HG03521 (cell line): ENCODE data around the gene LTBP2.

Source experiments
- ATAC-seq: cut with Tn5 transposase; IDR thresholded peaks from one replicate; pipeline ENCODE4 v1.9.1; 2021; ENCODE audit warnings: mild to moderate bottlenecking, moderate library complexity; ENCODE audit not compliant: unreplicated experiment

The LTBP2 gene

DNA sequence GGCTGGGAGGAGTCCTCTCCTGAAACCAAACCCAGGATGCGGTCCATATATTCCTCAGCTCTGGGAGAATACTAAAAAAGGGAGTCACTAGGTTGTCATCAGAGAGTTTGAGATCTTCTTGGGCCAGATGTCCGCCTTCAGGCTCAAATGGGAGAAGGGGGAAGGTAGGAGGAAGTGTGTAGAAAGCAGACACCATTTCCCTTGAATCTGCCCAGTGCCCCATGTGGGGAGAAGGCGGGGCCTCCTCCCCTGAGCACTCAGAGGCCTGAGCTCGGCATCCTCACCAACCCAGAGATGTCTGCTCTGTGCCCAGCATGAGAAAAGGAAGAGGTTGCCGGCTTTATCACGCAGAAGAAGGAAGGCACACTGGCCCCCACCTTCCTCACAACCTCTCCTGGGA, 37.3 kb downstream of the LTBP2 start:
- no peak for ATAC-seq

DNA sequence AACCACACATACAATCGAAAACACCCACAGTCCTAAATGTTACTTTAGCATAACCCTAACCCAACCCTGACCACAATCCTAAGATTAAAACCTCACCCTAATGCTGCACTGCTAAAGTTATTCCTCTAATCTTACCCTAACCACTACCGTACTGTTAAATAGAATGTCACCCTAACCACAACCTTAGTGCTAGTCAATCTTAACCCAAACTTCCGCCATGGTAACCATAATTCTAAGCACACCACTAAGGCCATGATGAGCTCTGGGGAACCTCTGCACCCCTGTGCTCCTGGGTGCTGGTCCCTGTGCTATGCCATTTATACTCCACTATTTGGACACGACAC, 38.0 kb downstream of the LTBP2 start:
- no peak for ATAC-seq

DNA sequence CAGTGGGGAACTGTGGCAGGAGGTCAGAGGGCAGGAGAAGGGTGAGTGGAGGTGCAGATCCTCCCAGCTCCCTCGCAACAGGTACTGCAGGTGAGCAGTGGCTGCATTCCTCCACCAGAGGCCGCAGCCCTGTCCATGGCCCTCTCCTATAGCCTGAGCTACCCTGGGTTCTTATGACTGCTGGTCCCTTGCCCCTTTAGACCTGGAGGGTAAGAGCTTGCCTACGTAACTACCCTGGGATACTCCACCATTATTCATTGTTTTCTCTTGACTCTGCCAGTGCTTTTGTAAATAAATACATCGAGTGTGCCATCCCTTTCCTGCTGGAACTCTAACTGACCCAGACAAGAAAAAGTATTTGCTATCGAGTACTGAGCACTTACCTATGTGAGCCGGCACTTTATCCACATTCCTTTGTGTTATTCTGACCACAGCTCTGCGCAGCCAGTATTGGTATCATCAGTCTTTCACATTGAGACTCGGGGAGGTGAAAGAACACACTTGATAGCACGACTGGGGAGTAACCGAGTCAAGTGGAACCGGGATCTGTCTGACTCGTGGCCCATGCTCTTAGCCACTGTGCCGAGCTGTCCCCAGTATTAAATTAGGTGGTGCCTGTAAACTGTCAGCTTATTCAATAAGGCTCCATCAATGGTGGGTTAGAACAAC, 38.5 kb downstream of the LTBP2 start:
- ATAC-seq = no peak

DNA sequence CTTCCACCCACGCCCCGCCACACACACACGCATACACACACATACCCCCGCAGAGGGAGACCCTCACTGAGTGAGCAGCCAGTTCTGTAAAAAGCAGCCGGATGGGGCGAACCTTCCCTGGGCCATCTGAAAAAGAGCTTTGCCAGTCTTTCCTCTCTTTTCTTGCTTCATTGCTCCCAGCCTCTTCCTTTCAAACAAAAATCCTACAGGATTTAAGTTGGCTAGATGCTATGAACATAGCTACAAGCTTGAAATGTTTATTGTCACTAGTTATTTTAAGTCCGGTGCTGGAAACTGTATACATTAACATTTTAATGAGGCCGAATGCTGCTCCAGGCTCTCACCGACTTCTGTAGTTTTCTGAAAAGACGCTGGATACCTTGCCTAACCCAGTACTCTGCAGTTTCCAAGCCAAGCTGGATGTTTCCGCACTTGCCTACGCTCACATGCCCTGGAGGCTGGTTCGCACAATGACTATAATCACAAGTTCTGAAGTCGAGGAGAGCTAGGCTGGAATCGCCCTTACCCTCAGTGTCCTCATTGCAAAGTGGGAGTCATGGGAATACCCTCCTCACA, 39.2 kb downstream of the LTBP2 start:
- no peak for ATAC-seq

DNA sequence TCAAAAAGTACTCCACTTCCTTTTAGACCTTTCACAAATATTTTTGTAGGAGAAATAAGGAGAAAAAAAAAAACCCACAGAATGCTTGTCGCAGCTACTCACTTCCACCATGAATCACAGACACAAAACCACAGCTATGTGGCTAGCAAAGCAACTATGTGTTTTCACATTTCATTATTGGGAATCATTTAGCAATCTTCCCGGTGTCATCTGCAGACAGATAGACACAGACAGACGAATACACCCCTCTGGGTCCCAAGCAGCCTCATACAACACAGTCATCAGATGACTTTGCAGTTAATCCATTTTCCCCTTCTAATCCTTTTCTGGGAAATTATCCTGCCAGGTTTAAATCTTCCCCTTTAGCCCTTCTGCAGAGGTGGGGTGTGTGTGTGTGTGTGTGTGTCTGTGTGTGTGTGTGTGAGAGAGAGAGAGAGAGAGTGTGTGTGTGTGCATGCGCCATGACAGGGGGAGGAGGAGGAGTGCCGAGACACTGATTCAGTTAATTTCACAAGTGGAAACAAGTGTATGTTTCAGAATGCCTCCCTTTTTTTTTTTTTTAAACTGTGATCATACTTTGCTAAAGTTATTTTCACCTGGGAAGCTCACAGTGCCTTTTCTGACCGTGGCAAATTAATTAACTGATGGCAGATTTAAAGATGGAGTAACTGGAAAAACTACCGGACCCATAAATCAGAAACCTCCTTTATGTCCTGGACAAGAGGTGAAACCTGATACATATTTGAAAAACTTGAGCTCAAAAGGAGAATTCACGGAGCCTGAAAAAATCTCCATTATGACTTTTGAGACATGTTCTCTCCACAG, 39.9 kb downstream of the LTBP2 start:
- no peak for ATAC-seq

DNA sequence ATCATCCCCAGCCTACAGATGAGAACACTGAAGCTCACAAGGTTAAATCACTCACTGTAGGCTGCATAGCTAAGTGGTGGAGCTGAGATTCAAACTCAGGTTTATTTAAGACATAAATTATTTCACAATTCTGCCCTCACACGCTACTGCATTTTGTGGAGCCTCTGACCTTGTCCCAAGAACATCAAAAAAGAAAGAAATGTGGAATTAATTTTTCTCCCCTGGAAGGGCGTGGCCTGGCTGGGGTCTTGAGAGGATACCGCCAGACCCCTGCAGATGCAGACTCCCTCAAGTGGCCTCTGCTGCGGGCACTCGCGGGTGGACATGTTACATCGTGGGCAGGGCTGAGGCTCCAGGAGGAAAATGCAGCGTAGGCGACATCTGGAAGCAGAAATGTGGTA, 40.6 kb downstream of the LTBP2 start:
- ATAC-seq = no peak

DNA sequence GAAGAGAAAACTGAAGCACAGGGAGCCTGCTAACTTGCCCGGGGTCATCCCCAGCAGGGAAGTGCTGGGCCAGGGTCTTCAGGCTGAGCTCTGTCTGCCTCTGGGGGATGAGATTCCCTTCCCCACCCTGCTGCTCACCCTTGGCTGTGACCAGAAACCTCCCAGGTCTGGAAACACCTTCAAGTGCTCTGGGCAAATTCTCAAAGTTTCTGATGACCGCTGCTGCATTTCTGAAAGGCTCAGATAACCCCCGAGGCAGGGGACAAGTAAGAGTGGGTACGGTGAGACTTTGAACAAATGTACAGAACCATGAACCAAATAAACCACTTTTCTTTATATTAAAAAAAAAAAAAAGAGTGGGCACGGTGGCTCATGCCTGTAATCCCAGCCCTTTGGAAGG, 41.3 kb downstream of the LTBP2 start:
- ATAC-seq = no peak

DNA sequence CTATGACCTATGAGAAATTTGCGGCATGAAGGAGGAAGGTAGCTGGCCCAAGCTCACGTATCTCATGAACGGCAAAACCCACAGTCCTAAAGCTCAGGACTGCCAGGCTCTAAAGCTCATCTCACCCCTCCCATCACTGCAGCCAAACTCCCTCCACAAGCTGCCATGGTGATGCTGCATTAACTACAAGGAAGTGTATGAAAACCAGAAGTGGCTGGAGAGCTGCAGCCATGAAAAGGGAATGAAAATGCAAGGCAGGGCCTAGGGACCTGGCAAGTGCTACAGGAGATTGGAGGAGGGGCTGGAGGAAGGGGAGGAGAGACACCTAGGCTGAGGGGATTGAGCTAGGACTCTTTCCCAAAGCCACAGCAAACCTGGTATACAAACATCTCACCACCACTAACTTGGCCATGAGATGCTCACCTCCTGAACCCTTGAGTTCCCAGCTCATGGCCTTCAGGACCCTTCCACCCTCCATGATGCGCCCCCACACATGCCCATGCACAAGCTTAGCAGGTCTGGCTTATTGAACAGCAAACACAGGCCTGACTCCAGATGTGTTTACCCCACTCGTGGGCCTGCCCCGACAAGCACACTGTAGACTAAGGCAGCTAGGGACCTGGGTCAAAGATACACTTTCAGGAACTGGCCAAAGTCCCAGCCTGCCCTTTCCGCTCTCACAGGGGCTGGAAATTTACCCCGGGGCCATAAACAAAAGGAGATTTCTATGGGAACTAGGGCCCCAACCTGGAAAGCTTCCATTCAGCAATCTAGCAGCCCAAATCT, 42.0 kb downstream of the LTBP2 start:
- no peak for ATAC-seq

DNA sequence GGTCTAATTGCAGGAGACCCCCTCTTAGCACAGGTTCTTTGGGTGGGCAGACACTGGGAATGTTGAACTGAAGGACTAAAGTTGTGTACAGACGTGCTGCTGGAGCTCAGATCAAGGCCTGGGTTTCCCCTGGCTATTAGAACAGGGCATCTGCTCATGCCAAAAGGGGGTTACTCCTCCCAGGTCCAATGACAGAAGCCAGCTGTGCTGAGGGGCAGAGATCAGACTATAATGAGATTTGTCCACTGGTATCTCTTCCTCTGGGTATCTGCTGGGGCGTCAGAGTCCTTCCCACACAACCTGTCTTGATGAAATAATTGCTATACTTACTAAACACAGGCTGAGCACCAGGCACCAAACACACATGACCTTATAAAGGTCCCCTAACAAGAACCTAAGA, 42.6 kb downstream of the LTBP2 start:
- no peak for ATAC-seq

DNA sequence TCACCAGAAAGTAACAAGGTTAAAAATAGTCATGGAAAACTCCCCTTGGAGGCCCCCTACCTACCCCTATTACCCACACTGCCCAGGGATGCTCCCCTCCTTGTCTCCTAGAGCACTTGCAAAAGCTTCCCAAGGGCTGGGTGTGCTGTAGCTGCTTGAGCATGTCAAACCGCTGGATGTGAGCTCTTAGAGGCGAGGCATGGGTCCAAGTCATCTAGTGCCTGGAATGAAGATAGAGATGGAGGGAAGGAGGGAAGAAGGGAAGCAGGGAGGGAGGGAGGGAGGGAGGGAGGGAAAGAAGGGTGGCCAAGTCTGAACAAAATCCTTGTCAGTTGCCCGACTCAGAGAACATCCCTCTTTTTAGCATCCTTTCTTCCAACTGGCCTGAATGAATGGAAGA, 43.1 kb downstream of the LTBP2 start:
- ATAC-seq = no peak

DNA sequence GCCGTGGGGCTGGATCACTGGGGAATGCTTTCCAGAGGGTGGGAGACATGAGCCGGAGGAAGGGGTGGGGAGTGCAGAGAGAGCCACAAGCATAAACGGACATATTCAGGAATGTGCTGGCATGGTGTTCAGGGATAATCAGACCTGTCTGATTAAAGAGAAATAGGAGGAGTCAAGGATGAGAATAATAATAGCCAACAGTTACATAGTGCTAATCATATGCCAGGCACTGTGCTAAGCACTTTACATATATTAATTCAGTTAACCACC, 43.7 kb downstream of the LTBP2 start:
- ATAC-seq = no peak

DNA sequence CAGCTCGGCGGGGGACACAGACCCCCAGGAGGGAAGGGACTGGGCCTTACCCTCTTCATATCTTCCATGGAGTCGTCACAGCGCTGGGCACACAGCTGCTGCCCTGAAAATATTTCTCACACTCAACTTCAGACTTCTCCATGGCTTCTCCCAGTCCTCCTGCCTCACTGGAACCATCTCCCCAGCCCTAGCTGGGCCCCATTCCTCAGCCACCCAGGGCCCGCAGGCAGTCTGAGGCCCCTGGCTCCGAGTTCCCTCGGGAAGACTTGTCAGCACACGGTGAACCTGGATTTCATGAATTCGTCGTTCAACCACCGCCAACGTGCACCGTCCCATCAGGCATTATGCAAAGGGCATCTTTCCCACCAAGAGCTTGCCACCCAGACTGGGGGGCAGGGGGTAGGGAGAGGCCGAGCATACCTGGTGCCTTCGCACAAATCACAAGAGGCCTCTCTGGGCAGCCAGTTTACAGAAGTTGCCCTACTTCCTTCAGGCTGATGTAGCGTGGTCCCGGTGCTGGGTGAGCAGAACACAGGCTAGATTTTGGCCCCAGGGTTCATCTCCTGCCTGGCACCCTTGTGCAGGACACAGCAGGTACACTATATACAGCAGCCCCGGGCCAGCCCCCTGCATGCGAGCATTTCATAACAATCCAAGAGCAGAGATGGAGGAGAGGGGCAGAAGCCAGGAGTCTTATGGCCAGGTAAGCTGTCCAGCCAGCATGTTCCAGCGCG, 44.2 kb downstream of the LTBP2 start:
- ATAC-seq = no peak

DNA sequence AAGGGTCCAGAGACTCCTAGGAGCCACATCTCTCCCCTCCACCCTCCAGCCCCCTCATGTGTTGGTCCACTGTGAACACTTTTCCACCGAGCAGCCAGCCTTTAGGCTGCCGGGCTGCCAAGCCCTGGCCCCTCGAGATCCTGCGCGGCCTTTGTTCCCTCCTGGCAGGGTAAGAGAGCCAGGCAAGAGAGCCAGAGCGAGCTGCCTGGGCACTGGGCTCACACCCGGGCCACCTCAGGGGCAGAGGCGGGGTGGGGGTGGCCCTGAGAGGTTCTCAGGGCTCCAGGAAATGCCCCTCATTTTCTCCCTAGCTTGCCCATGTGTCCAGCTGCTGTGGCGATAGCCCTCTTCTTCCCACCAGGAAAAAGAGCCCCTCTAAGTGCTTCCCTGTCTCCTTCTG, 44.8 kb downstream of the LTBP2 start:
- no peak for ATAC-seq

DNA sequence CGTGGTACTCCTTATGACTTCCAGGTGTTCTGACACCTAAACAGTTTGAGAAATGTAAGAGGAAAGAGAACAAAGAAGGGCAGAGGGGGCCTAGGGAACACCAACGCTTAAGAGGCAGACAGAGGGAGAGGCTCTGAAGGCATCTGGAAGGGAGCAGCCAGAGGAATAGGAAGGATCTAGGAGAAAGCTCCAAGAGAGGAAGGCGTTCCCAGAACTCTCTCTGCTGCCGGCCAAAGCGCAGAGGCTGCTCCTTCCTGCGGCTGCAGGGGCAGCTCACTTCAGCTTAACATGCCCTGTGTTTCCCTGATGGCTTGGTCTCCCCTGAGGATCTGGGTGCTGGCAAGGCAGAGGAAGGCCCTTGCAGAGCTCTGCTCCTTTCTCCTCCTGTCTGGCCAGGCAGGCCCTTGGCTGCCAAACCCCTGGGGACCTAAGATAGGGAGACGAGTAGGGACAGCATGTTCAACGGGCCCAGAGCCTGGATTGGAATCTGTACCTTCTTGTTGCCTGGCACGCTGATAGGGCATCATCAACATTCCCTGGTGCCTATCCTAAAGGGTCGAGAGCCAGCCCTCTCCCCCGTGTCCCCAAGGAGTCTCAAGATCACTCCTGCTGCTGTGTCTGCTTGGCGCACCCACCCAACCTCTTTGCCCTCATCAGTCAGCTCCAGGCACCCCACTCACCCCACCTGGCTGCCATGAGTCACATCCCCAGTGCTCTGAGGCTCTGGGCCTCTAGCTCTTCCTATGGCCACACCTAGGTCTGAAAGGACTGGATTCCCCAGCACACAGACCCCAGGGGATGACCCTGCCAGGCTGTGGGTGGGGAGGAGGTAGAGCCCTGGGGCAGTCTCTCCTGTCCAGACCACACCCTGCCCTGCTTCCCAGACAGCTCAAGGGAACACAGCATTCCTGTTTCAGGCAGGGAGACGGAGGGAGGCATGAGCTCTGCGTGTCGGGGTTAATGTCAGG, 45.6 kb downstream of the LTBP2 start:
- ATAC-seq = no peak

DNA sequence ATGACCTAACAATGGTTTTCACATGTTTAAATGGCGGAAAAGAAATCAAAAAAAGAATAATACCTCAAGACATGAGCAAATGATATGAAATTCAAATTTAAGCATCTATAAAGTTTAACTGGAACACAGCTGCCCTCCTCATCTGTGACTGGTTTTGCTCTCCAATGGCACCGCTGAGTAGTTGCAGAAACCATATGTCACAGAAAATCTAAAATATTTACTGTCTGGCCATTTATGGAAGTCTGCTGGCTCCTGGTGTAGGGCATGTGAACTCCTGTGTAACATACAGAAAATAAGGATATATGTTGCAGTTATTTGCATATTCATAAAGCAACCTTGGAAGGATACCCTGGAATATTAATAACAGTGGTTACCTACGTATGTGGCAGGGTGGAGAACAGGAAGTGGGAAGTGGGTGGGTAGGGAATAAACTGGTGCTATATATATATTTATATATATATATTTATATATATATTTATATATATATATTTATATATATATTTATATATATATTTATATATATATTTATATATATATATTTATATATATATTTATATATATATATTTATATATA, 48.4 kb downstream of the LTBP2 start:
- ATAC-seq = no peak

DNA sequence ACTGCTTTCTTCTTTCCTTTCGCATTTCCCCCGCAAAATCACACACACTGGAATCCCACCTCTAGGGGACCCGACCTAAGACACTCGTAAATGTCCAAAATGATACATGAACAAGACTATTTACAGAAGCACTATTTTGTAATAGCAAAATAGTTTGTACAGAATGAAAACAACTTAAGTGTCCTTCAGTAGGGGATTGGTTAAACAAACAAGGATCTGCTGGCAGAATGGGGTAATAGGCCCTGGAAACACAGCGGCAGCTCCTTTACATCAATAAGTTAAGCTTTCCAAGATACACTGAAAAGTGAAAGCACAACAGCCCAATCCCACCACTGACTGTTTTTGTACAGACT, 48.8 kb downstream of the LTBP2 start:
- no peak for ATAC-seq

DNA sequence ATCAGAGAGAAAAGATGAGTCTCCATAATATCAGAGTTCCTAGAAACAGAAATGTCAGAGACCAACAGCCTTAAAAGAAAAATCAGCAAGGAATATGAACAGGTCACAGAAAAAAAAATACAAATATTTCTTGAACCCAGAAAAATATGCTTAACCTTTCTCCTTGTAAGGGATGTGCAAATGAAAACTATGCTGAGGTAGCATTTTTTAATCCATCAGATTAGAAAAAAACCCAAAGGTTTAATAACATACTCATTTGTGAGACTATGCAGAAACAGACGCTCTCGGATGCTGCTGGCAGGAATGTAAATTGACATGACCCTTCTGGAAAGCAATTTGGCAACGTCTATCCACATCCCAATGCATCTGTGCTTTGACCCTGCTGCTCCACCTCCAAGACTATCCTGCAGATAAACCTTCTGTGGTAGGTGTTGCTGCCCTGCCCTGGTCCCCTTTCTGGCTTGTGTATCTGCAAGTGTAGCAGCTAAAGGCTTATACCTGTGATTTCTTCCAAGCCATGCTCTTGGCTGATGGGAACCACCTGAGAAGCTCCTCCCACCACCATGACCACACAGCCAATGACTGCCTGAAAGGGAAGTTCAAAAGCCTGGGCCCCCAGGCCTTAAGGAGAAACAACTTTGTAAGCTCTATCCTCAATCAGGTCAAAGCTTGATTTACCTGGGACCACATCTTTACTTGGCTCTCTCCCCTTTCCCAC, 49.4 kb downstream of the LTBP2 start:
- no peak for ATAC-seq

DNA sequence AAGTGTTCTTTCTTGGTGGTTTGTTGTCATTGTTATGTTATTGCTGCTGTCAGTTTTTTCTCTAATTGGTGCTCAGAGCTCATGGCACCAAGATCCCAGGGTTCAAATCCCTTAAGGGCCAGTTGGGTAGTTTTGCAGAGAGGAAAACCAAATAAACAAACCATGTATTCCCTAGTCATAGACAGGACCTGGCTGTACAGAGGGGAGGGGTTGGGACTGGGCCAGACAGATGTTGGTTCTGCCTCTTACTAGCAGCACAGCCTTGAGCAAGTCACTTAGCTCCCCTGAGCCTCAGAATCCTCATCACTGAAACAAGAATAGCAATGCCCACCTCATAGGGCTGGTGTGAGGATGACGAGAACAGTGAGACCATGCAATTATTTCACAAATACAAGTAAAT, 53.4 kb downstream of the LTBP2 start:
- ATAC-seq = no peak

DNA sequence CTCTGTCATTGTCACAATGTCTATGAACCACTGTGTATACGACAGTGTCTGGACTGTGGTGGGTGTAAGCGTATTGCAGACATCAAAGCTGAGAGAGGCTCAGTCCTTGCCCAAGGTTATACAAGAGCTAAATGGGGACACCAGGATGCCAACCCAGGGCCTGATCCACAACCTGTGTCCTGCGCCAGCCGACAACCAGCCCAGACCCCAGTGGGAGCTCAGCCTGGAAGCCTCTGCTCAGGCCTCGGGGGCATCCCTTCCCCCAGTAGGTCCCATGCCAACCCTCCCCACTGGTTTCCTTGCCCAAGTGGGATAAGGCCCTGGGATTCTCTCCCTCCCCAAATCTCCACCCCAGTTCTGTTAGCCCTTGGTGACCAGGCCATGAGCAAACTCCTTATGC, 54.3 kb downstream of the LTBP2 start:
- ATAC-seq = no peak
